Activated naive CD8-positive, alpha-beta T cell (primary cell): ENCODE results near the gene GPHN.

ENCODE experiments used
- H3K27ac Mint-ChIP-seq: one replicate; pipeline ENCODE4 v1.8.0; 2021; ENCODE audit warnings: mixed read lengths
- H3K27me3 Mint-ChIP-seq: one replicate; pipeline ENCODE4 v1.8.0; 2021; ENCODE audit warnings: mixed read lengths
- H3K36me3 Mint-ChIP-seq: one replicate; pipeline ENCODE4 v1.8.0; 2021; ENCODE audit warnings: mixed read lengths
- H3K4me1 Mint-ChIP-seq: one replicate; pipeline ENCODE4 v1.8.0; 2021; ENCODE audit warnings: low read depth, mixed read lengths
- H3K4me3 Mint-ChIP-seq: one replicate; pipeline ENCODE4 v1.8.0; 2021; ENCODE audit warnings: mild to moderate bottlenecking, mixed read lengths
- H3K9me3 Mint-ChIP-seq: one replicate; pipeline ENCODE4 v1.8.0; 2021; ENCODE audit warnings: low read depth, mixed read lengths

GPHN gene

GRCh38 chr14:66982247-66982646 lies 474.3 kb downstream of the GPHN start:
- Mint-ChIP-seq H3K4me3 (no peak overlapping the region), H3K27ac (no peak overlapping the region), H3K36me3 (peaks cover 10% of the 10 kb centered on the region)

GRCh38 chr14:66992776-66993175 lies 484.8 kb downstream of the GPHN start:
- H3K27me3 Mint-ChIP-seq, result no peaks in the 10 kb centered on the region
- H3K27ac Mint-ChIP-seq, result no peak overlapping the region
- H3K9me3 Mint-ChIP-seq, result peaks cover 4% of the 10 kb centered on the region
- no peaks in the 10 kb centered on the region for H3K4me1 Mint-ChIP-seq
- no peak overlapping the region for H3K4me3 Mint-ChIP-seq
- H3K36me3 Mint-ChIP-seq, result peaks cover 16% of the 10 kb centered on the region

More at GRCh38 chr14:66982247-66982646, 474.3 kb downstream of the GPHN start:
- H3K4me1 Mint-ChIP-seq, result no peaks in the 10 kb centered on the region
- H3K9me3 Mint-ChIP-seq, result no peaks in the 10 kb centered on the region
- H3K27me3 Mint-ChIP-seq, result no peaks in the 10 kb centered on the region

DNA sequence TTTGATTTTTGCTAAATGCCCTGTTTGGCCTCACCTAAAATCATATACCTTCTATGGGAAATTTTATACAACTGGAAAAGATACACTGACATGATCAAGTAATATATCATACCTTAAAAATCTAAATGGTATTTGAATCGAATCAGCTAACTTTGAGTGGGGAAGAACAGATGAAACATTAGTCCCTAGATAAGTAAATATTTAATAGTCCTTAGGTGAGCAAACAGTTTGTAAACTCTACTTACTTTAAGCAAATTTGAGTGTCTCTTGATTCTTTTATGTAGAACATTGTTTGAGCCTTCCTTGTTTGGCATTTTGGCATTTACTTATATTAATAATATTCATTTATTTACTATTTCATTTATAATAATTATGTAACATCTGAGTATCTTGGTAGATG lies 485.6 kb downstream of the GPHN start:
- peaks cover 4% of the 10 kb centered on the region for H3K9me3 Mint-ChIP-seq
- no peak overlapping the region for H3K4me3 Mint-ChIP-seq
- peaks cover 14% of the 10 kb centered on the region for H3K36me3 Mint-ChIP-seq
- H3K4me1 Mint-ChIP-seq, result no peaks in the 10 kb centered on the region
- H3K27me3 Mint-ChIP-seq, result no peaks in the 10 kb centered on the region
- H3K27ac Mint-ChIP-seq, result no peak overlapping the region

GRCh38 chr14:66998013-66998412 lies 490.1 kb downstream of the GPHN start:
- H3K9me3 Mint-ChIP-seq, result peaks cover 4% of the 10 kb centered on the region
- H3K36me3 Mint-ChIP-seq, result peaks cover 13% of the 10 kb centered on the region
- H3K4me1 Mint-ChIP-seq, result no peaks in the 10 kb centered on the region
- H3K27ac Mint-ChIP-seq, result no peak overlapping the region
- no peak overlapping the region for H3K4me3 Mint-ChIP-seq
- H3K27me3 Mint-ChIP-seq, result no peaks in the 10 kb centered on the region

DNA sequence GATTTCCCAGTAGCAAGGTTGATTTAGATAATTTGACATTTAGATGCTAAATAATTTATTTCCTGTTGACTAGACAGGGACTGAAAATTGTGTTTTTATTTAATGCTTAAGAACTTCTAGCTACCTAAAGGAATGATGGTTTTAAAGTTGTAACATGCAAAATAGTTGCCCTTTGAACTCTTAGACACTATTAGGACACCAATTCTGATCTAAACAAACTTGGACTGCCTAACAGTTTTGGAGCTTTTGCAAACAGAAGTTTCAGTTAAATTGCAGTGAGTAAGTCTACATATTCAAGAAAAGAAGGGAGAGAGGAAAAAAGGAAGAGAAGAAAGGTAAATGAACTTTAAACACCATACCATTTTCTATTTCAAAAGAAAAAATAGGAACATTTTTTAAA lies 492.0 kb downstream of the GPHN start:
- Mint-ChIP-seq H3K4me1 (no peaks in the 10 kb centered on the region), H3K27me3 (no peaks in the 10 kb centered on the region), H3K27ac (no peak overlapping the region), H3K36me3 (peaks cover 18% of the 10 kb centered on the region), H3K4me3 (no peak overlapping the region), H3K9me3 (peaks cover 2% of the 10 kb centered on the region)

GRCh38 chr14:67002994-67003753 lies 495.2 kb downstream of the GPHN start:
- no peaks in the 10 kb centered on the region for H3K4me1 Mint-ChIP-seq
- H3K4me3 Mint-ChIP-seq, result no peak overlapping the region
- H3K27ac Mint-ChIP-seq, result no peak overlapping the region
- peaks cover 20% of the 10 kb centered on the region for H3K36me3 Mint-ChIP-seq
- H3K27me3 Mint-ChIP-seq, result no peaks in the 10 kb centered on the region
- no peaks in the 10 kb centered on the region for H3K9me3 Mint-ChIP-seq

DNA sequence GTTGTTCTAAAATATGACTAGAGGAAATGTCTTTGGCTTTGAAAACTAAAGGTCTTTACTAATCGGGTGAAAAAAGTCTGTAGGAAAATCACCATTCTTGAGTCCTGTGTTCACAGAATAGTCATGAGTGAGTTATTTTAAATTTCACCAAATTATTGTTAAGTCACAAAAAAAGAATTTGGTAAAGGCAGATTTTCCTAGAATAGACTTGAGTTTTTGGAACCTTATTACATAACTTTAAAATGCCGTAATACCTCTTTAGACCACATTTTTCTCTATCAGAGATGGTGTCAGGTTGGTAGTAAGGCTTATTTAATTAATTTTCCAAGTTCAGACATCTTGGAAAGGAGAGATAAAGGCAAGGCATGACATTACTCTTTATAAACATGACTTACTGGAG lies 496.6 kb downstream of the GPHN start:
- no peaks in the 10 kb centered on the region for H3K9me3 Mint-ChIP-seq
- peaks cover 22% of the 10 kb centered on the region for H3K36me3 Mint-ChIP-seq

DNA sequence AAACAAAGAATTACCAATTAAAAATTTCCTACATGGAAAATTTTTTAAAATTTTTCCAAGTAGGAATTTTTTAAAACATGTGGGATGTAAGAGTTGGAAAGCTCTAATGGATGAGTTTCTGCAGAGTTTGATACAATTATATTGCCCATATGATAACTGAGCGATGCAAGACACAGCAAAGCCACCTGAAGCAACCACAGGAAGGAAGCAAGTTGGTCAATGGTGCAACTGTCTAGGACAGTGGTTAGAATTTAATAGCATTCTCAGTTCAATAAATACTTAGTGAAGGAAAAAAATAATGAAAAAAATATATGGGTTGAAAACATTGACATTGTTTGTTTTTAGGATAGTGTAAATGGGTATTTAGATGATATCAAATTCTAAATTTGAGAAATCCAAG lies 502.7 kb downstream of the GPHN start:
- Mint-ChIP-seq H3K27ac (no peak overlapping the region), H3K9me3 (no peaks in the 10 kb centered on the region), H3K4me3 (no peak overlapping the region), H3K4me1 (no peaks in the 10 kb centered on the region), H3K27me3 (no peaks in the 10 kb centered on the region), H3K36me3 (peaks cover 14% of the 10 kb centered on the region)

More for the DNA sequence above, 496.6 kb downstream of the GPHN start:
- no peak overlapping the region for H3K4me3 Mint-ChIP-seq
- H3K27me3 Mint-ChIP-seq, result no peaks in the 10 kb centered on the region
- H3K4me1 Mint-ChIP-seq, result no peaks in the 10 kb centered on the region
- H3K27ac Mint-ChIP-seq, result no peak overlapping the region

GRCh38 chr14:67016856-67017255 lies 508.9 kb downstream of the GPHN start:
- H3K27ac Mint-ChIP-seq, result no peak overlapping the region
- no peaks in the 10 kb centered on the region for H3K9me3 Mint-ChIP-seq
- H3K27me3 Mint-ChIP-seq, result no peaks in the 10 kb centered on the region
- H3K36me3 Mint-ChIP-seq, result peaks cover 4% of the 10 kb centered on the region
- H3K4me3 Mint-ChIP-seq, result no peak overlapping the region
- H3K4me1 Mint-ChIP-seq, result no peaks in the 10 kb centered on the region

GRCh38 chr14:67018720-67019119 lies 510.8 kb downstream of the GPHN start:
- Mint-ChIP-seq H3K4me3 (no peak overlapping the region), H3K27me3 (no peaks in the 10 kb centered on the region), H3K9me3 (no peaks in the 10 kb centered on the region), H3K36me3 (peaks cover 6% of the 10 kb centered on the region), H3K4me1 (no peaks in the 10 kb centered on the region), H3K27ac (no peak overlapping the region)

DNA sequence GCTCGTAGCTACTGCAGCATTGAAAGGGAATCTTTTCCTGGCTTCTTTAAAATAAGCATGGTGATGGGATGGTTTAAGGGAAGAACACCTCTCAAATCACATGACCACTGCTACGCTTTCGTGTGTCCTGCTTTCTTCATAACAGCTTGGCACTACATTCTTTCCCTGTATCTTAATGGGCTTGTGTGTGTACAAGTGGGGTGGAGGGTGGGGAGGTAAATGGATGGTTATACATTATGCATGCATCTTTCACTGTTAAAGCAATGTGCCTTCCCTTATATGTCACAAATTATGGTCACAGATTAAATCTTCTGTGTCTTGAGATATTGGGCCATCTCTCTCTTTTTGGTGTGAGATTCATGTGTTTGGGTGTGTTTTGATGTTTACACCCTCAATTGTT lies 511.8 kb downstream of the GPHN start:
- Mint-ChIP-seq H3K27me3 (no peaks in the 10 kb centered on the region), H3K4me3 (no peak overlapping the region), H3K9me3 (peaks cover 5% of the 10 kb centered on the region)

DNA sequence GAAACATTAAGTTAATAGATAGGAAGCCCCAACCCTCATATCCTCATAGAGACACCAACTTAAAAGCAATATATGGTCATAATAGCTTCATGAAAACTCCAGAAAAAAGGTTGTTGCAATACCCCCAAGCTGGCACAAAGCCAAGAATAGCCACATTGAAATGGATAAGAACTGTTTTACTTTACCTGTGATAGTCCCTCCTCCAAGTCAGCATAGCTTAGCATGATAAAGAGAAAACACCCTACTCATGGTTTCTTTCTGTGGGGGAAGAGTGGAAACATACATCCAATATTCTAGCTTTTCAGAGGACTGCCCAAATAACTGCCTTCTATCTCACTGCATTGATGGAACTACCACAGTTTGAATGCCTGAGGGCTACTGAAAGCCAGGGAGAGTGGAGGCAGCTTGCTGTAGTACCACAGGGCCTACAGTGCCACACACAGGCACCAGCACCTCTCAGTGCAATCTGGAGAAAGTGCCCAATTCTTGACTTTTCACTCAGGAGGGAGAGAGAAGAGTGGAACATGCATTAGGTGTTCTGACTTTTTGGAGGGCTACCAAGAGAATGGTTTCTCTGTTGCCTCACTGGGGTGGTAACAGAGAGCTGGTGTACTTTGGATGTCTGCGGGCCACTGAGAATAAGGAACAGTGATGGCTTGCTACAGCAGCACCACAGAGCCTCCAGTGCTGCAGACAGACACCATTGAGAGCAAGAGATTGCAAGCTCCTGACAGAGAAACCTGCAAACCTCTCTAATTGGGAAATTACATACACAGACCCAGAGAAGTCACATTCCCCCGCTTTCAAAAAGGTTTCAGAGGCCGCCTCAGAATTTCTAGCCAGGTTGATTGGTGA lies 524.2 kb downstream of the GPHN start:
- no peaks in the 10 kb centered on the region for H3K27me3 Mint-ChIP-seq
- H3K27ac Mint-ChIP-seq, result no peak overlapping the region
- peaks cover 25% of the 10 kb centered on the region for H3K9me3 Mint-ChIP-seq
- H3K4me1 Mint-ChIP-seq, result no peaks in the 10 kb centered on the region
- H3K36me3 Mint-ChIP-seq, result peaks cover 15% of the 10 kb centered on the region
- H3K4me3 Mint-ChIP-seq, result no peak overlapping the region

More for the DNA sequence above, 511.8 kb downstream of the GPHN start:
- H3K27ac Mint-ChIP-seq, result no peak overlapping the region
- H3K36me3 Mint-ChIP-seq, result peaks cover 8% of the 10 kb centered on the region
- no peaks in the 10 kb centered on the region for H3K4me1 Mint-ChIP-seq

DNA sequence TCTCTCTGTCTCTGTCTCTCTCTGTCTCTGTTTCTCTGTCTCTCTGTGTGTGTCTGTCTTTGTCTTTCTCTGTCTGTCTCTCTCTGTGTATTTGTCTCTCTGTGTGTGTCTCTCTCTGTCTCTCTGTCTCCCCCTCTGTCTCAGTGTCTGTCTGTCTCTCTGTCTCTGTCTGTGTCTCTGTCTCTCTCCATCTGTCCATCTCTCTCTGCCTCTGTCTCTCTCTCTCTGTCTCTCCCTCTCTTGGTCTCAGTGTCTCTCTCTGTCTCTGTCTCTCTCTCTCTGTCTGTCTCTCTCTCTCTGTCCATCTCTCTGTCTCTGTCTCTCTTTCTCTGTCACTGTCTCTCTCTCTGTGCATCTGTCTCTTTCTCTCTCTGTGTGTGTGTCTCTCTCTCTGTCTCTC lies 537.5 kb downstream of the GPHN start:
- H3K27ac Mint-ChIP-seq, result no peak overlapping the region
- peaks cover 3% of the 10 kb centered on the region for H3K9me3 Mint-ChIP-seq
- H3K27me3 Mint-ChIP-seq, result no peaks in the 10 kb centered on the region

DNA sequence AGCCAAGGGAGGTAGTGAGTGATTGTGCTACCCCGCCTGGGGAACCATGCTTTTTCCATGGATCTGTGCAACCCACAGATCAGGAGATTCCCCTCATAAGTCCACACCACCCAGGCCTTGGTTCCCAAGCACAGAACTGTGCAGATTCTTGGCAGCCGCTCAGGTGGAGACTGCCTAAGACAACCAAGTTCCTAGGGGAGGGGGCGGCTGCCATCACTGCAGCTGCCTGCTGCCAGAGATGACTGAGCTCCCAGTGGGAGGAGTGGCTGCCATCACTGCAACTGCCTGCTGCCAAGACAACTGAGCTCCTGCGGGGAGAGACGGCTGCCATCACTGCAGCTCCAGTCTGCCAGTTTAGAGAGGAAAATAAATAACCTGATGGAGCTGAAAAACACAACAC lies 542.9 kb downstream of the GPHN start:
- Mint-ChIP-seq H3K27ac (no peak overlapping the region), H3K9me3 (peaks cover 21% of the 10 kb centered on the region), H3K36me3 (peaks cover 26% of the 10 kb centered on the region), H3K4me1 (no peaks in the 10 kb centered on the region), H3K4me3 (no peak overlapping the region), H3K27me3 (no peaks in the 10 kb centered on the region)

More for the DNA sequence above, 537.5 kb downstream of the GPHN start:
- Mint-ChIP-seq H3K36me3 (peaks cover 32% of the 10 kb centered on the region), H3K4me3 (no peak overlapping the region), H3K4me1 (no peaks in the 10 kb centered on the region)

DNA sequence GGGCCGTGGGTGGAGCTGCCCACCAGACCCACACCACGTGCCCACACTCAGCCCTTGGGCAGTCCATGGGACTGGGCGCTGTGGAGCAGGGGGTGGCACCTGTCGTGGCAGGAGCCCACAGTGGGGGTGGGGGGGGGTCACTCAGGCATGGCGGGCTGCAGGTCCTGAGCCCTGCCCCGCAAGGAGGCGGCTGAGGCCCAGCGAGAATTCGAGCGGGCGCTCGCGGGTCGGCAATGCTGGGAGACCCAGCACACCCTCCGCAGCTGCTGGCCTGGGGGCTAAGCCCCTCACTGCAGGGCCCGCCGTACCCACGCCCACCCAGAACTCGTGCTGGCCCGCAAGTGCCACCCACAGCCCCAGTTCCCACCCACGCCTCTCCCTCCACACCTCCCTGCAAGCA lies 548.7 kb downstream of the GPHN start:
- Mint-ChIP-seq H3K27me3 (no peaks in the 10 kb centered on the region), H3K4me1 (no peaks in the 10 kb centered on the region), H3K36me3 (peaks cover 13% of the 10 kb centered on the region), H3K4me3 (no peak overlapping the region), H3K27ac (no peak overlapping the region), H3K9me3 (peaks cover 22% of the 10 kb centered on the region)
